HG03460 (cell line): Measurements from ENCODE around the gene IL23R.
A peak's percentile ranks its signal among the peaks of the same experiment; 100 is the strongest.

ENCODE experiments used
- ATAC-seq: cut with Tn5 transposase; IDR thresholded peaks from one replicate; pipeline ENCODE4 v1.9.1; 2021; ENCODE audit not compliant: unreplicated experiment

IL23R gene

DNA sequence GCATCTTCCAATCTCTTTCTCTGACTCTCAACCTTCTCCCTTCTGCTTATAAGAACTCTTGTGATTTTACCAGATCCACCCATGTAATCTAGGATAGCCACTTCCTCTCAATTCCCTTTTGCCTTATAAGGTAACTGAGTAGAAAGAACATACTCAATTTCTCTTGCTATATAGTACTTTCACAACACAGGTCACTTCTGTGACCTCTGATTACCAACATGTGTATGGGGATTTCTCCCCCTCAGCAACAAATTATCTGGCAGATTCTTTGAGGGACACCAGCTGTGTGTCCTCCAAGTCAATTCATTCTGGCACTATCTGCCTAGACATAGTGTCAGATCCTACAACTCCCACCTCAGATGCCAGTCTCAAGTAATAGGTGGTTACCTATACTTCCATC, 62.5 kb downstream of the IL23R start:
- no peak for ATAC-seq

DNA sequence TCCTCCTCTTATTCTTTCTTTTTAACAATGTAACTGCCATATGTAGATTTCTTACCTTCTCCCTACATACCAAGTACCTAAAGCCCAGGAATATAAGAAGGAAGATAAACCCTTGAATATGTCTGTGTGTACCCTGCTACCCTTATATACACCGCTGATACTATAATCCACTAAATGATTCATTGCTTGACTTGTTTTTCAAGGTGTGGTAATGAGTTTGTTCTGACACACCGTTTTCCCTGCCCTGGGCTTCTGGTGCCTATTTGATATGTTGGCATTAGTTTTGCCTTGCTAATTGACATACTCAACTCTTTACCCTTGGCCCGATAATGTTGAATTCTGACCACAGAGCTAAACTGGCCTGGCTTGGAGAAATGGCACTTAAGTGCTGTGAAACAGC, 64.3 kb downstream of the IL23R start:
- ATAC-seq, result no peak

DNA sequence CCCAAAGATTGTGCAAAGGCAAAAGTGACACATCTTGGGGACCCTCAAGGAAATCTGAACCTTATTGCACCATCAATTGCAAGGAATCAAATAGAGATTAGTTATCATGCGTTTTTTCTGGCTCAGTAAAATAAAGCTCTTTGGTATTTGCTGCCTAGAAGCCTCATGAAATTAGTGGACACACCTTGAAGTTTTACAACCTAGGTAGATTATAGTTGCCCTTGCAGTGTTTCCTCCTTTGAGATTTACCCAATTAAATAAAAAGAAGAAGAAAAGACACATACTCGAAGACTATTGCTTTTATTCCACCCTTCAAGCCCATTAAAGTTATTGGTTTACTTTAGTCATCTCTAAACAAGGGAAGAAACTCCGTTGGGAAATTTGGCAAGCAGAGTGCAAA, 70.0 kb downstream of the IL23R start:
- ATAC-seq, result no peak

DNA sequence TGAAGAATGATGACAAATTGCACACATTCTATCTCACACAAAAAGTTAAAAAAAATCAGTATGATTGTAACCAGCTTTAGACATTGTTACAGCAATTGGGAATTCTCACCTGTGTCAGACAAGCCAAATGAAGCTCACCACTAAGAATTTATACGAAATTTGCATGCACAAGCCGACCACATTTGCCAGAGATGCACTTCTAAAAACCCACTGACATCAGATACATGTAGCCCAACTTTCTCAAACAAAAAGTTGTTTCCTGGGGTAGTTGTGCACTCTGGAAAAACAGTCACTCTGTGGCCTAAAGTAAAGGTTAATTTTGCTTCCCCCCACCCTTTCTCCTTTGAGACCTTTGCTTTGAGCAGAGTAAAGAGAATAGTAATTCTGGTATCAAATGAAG, 73.5 kb downstream of the IL23R start:
- ATAC-seq, result no peak

DNA sequence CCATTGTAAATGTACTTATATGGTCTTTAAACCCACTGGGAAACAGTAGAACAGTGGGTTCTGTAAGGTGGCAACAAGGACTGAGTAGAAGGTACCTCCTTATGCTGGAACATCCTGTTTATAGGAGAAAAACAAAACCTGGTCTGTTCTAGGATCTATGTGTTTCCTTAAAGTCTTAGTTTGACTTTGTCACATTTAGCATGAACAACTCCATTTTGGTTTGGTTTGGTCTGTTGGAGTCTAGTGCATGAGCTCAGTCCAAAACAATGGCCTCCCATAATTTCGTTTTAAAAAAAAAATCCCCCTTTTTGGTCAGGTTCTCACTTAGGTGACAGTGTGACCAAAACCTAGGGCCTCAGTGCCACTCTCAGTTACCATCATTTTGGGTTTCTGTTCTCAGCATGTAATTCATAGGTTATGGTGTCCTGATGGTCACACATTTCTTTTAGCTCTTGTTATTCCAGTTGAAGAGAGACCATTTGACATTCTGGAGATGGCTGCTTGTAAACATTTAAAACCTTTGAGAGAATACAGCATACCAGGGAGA, 75.0 kb downstream of the IL23R start:
- no peak for ATAC-seq

DNA sequence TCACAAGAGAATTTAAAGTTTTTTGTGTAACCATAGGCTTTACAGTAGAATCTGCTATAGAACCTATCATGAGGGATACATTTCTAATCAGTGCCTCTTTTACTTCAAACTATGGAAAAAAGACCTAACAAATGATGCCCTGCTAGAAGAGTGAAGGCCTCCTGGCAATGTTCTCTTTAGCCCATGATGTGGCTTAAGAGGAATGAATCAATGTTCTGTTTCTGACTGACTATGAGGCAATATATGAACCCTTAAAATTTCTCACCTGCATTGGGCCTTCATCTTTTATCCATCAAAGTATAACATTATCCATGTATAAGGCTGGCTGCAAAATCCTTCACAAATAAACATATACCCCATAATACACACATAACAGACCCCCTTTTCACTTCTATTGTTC, 75.8 kb downstream of the IL23R start:
- ATAC-seq, result no peak

DNA sequence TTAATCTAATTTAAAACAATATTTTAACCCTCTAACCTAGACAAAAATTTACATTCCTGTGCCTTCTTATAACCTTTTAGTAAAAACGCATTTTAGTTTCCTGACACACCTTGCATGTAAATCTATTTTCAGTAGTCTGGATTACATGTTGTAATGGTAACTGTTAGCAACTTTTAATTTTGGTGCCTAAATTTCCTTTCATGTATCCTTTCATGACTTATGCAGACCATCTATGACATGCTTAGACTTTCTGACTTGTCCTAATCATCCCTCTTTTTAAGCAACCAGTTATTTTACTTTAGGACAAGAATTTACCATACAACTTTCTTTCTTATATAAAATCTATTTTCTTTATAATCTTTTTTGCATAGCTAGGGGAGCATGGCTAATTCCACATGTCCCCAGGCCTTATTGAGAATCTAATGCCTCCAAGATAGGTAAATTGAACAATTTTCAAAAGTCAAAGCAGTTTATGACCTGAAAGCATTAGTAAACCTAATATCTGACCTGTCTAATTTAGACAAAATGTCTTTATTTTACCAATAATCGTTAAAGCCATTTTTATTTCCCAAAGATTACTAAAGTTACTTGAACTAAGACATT, 83.9 kb downstream of the IL23R start:
- ATAC-seq, result no peak

DNA sequence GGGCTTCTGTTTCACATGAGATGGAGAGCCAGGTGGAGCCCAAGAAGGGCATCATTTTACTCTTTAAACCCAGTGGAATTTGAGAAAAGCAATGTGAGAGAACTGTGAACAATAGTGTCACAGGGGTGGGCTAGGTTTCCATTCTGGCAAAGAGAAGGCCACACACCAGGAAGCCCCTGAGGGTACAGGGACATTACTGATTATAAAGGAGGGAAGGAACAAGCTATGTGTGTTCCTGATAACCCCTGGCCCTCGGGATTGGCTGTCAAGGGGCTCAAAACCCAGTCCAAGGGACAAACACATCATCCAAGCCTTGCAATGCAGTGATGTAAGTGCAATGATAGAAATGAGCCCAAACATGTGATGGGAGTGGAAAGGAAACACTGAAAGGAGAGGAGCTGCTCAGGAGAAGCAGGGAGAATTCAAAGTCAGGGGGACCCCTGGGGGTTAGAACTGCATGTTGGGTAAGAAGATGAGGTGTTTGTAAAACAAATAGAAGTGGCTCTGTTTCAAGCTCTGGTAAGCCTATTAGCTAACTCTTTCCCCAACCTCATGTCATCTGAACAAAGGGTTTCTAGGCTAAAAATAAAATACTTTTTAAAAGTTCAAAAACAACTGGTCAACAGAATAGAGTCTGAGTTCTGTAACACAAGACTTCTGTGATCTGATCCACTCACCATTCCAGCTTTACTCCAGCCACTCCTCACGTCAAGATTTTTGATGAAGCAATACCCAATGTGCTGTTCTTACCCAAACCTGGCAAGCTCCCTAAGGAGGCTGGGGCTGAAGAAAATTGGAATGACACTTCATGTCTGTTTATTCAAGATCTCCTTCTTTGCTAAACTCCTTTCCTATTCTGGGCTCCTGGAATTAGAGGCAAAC, 90.3 kb downstream of the IL23R start:
- ATAC-seq, result no peak

DNA sequence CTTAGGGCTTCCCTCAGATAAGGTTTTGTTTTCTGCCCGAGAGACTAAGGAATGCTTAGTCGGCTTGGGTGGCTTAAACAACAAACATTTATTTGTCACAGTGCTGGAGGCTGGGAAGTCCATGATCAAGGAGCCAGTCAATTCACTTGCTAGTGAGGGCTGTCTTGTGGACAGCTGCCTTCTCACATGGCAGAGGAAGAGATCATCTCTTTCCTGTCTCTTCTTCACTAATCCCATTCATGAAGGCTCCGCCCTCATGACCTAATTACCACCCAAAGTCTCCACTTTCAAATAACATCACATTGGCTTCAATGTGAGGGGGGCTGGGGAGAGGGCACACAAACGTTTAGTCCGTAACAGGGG, 90.9 kb downstream of the IL23R start:
- no peak for ATAC-seq

DNA sequence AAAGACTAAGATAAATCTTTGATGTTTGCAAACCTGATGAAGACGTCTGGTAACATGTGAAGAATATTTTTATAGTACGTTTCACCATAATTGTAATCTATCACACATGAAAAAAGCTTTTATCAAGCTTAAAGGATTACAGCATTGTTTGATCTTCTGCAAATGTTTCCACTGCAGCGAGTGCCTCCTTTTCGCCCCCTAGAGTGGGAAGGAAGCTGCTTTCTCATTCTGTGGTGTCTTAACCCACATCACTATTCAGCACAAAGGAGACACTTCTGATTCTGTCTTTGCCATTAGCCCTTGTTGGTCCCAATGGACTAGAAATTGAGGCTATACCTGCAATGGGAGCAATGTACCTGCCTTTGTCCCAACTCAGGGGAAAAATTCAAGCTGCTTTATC, 95.4 kb downstream of the IL23R start:
- ATAC-seq, result no peak

DNA sequence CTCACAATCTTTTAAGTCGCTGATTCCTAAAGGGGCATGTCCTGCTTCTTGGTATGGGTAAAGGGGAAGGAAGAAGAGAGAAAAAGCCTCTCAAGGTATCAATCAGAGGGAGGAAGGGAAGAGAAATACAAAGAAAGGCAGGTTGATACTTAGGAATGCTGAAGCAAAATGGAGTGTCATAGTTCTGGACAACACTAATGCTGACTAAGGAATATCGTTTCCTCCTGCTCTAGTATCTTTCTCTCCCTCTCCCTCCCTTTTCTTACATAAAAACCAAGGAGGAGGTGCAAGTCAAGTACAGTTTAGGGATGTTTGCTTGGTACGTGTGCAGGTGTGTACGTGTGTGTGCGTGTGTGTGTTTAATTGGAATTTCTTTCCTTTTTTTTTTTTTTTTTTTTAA, 96.5 kb downstream of the IL23R start:
- no peak for ATAC-seq

DNA sequence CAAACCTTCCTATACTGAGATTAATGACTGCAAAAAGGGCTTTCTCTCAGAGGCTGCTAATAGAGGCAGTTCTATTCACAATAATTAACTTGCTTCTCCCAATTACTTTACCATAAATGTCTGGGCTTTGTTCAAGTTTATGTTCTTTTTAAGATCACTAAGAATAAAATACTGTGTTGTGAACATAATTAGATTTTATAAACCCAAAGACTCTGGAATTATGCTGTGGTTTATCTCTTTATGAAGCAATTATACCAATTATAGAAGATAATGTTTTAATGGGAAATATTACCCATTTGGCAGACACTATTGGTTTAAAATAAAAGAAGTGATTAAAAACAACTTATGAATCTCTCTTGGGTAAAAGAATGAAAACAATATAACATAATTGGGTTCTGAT, 97.9 kb downstream of the IL23R start:
- ATAC-seq, result no peak

DNA sequence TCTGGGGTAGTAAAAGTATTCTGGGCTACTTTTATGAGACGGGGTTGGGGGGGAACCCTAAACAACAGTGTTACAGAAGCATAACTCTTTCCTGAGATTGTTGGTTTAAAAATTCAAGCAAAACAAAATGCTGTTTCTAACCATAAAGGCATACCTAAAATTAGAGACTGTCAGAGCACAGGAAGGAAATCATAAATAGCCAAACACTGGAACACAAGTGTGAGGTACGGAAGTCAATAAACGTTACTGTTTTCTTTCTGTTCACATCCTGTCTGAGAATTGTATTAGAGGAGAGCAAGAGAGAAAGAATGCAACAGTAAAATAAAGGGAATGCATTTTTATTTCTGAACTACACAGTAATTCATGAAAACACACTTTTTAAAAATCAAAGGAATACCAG, 98.6 kb downstream of the IL23R start:
- ATAC-seq, result no peak

DNA sequence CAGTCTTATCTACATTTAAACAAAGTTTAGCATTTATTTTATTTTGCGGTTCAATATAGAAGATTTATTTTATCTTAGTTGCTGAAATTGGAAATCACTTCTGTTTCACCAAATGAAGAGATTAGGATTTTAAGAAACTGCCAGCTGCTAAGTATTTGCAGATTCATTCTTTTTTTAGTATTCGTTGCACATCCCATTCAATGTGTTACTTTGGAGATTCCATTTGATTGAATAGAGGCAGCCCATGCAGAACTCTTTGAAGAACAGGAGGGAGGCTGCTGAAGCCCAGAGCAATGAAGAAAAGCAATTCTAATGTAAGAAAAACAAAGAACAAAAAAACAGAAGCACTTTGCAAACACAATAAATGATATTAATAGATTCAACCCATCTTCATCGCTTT, 102.8 kb downstream of the IL23R start:
- ATAC-seq, result no peak

DNA sequence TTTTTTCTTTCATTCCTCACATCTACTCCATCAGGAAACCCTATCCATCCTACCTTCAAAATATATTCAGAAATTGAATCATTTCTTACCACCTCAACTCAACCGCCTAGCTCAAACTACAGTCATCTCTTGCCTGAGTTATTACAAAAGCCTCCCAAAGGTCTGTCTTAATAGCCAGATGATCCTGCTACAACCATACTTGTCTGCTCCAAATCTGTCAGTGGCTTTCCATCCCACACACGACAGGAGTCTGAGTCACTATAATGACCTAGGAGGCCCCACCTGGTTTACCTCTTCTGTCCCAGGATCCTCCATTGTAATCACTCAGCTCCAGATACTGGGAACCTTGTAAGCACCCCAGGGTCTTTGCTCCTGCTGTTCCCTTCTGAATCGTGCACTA, 104.3 kb downstream of the IL23R start:
- ATAC-seq, result no peak

DNA sequence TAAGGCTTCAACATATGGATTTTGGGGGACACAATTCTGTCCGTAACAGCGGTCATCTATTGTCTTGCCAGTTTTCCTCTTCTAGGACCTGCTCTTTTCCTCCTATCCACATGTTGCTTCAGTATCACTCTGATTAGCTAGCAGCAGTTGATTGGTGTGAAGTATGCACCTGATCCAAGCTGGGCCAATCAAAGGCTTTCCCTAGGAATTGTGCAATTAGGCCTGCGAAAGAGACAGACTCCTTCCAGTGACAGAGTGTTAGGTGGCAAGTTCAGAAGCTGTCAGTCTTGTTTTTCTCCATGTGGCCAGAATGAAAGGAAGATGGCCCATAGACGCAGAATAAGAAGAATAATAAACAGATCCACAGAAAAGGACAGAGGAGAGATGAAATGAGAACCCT, 107.3 kb downstream of the IL23R start:
- ATAC-seq, result no peak

DNA sequence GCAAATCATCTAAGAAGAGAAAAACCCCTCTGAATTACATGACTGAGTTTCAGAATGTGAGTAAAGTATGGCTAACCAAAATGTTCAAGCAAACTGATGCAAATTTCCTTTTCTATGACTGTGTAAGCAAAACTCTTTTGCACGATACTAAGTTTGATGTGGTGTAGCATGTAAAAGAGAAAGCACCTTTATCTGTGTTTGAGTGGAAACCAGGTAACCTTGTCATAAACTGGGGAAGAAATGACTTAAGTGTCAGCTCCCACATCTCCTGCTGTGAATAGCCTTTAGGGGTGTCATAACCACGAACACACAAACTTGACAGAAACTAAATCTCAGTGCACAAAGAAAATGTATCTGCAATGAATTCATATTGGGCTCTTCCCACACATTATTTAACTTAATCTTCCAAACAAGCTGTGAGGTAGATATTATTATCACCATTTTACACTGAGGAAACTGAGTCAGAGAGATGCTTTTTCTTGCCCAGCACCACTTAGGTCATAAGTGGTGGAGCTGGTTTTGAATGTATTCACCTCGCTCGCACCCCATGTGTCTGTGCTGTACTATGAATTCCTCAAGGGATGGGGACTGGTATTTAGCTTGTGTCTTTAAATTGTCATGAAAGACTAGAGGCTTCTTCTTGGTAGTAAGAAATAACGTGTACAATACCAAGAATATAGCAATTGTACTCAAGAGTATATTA, 108.5 kb downstream of the IL23R start:
- ATAC-seq, result no peak

DNA sequence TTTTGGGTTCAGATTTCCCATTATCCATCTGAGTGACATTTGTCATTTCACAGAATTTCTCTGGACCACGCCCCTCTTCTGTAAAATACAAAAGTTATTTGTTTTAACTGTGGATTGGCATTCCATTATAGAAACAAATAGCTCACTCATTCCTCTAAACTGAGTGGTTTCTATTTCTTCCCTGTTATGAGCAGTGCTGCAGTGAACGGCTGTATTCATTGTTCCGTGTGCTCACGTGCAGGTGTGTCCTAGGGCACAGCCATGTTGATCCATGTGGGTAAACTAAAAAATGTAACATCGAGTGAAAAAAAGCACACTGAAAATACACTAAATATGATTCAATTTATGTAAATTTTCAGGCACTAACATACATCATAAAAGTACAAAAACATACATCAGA, 114.4 kb downstream of the IL23R start:
- no peak for ATAC-seq

DNA sequence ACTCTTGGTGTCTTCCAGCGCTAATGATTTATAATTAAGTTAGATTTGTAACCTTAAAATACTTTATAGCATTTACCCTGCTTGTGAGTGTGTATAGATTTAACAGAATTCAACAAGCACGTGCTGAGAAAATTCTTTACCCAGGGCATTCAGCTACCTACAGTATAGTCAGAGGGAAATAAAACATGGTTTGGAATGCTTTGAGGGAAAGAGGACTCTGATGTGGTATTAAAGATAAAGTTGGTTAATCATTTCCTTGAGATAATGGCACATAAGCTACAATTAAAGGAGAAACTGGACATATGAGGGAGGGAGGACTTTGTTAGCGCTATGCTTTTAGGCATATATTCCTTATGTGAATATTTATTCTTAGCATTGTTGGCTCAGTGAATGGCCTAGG, 115.0 kb downstream of the IL23R start:
- ATAC-seq, result no peak

DNA sequence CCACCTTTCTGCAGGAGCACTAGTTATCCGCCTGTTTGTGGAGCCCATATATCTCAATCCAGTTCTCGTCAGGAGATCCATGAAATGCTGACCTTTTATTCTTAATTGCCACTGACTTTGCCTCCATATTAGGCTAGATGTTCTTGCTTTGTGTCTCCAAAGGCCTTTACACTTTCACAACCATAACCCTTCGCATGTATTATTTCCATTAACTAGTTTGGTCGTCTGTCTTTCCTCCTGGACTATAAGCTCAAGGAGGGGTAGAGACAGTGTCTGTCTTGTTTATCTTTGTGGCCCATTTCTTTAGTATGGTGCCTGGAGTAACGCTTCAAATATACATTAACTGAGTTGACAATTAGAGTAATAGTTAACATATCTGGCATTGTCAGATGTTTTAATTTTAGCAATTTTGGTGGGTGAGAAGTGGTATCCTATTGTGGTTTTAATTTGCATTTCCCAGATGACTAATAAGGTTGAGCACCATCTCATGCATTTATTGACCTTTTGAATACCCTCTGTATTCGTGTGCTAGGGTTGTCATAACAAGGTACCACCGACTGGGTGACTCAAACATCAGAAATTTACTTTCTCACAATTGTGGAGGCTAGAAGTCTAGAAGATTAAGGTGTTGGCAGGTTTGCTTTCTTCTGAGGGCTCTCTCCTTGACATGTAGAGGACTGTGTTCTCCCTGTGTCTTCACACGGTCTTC, 119.7 kb downstream of the IL23R start:
- ATAC-seq, result peak; percentile 83

DNA sequence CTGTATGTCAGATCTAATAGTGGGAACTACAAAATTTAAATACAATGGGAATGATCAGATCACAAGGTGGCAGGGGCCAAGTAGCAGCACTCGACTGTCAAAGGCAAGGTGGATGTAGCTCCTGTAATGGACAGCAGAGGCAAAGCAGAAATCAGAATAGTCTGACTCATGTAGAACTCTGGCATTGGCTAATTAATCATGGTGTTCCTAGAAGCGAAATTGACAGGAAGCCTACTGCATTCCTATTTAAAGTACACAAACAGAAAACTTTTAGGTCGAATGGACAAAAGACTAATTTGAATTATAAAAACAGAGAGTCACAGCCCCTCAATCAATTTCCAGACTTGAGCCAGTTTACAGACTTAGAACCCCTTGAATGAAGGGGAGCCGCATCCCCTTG, 124.0 kb downstream of the IL23R start:
- ATAC-seq, result no peak
